ENCODE data around the gene AMZ1.
"Not testable (repeated sequence)": the region's sequence is repeated elsewhere in the genome, so short reads cannot be mapped to it uniquely, and the experiment has no call there.

Gene AMZ1

DNA sequence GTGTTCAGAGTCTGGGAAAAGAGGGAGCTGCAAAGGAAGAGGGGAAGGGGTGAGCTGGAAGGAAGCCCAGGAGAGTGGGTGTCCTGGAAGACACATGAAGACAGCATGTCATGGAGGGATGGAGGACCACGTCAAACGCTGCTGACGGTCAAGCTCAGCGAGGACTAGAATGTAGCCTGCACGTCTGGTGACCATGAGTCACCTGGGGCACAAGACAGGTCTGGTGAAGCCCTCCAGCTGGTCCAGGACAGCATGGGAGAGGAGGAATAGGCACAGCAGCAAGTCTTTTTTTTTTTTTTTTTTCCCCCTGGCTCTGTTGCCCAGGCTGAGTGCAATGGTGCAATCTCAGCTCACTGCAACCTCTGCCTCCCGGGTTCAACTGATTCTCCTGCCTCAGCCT is 19.6 kb upstream of the AMZ1 start:
- no peak for DNase-seq (ENCODE audit: low spot score)

DNA sequence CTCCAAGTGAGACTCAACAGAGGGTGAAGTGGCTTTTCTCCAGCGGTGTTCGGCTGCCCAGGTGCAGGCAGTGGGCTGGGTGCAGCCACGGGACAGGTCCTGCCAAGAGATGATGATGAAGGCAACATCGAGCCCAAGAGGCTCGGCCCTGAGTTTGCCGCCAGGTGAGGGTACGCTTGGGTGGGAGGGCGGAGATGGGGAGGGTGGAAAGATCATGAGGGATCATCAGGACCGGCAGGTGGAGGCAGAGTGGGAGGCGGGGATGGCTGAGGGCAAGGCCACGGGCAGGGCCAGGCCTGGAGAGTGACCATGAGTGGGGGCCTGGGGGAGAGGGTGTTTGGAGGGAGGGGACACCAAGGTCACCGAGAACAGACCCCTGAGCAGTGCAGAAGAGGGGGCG is 17.8 kb upstream of the AMZ1 start:
- DNase-seq (ENCODE audit: low spot score), result no peak

DNA sequence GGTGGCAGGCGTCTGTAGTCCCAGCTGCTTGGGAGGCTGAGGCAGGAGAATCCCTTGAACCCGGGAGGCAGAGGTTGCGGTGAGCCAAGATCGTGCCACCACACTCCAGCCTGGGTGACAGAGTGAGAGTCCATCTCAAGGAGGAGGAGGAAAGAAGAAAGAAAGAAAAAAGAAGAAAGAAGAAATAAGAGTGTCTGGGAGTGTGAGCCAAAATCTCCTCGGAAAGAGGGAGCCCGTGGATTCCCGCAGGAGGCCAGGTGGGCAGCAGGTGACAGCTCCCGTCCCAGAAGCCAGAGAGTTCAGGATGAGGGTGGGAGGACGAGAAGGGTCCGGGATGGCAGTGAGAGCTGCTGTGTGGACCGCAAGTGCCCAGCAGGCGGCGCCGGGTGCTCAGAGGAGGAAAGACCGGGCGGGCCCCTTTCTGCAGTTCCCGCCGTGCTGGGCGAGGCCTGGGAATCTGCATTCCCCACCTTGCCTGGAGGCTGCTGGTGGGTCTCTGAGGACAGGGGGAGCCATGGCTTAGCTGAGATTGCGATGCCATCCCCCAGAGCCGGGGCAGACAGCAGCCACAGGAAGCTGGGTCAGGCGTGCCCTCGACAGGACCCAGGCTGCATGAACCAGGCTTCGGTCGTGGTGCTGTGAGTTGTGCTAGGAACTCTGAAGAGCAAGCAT is 17.1 kb upstream of the AMZ1 start:
- peak; percentile 71 for DNase-seq (ENCODE audit: low spot score)

DNA sequence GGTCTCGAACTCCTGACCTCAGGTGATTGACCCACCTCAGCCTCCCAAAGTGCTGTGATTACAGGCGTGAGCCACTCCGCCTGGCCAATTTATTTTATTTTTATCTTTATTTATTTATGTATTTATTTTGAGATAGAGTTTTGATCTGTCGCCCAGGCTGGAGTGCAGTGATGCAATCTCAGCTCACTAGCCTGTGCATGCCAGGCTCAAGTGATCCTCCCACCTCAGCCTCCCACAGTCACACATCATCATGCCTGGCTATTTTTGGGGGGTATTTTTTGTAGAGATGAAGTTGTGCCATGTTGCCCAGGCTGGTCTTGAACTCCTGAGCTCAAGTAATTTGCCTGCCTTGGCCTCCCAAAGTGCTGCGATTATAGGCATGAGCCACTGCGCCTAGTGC is 14.8 kb upstream of the AMZ1 start:
- not testable (repeated sequence) for DNase-seq (ENCODE audit: low spot score)

DNA sequence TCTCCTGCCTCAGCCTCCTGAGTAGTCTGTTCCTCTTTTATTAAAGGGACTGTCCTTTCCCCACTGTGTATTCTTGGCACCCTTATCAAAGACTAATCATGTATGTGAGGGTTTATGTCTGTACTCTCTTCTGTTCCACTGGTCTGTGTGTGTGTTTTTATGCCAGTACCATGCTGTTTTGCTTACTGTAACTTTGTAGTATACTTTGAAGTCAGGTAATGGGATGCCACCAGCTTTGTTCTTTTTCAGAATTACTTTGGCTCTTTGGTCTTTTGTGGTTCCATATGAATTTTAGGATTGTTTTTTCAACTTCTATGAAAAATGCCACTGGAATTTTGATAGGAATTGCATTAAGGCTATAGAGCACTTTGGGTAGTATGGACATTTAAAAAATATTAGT is 14.1 kb upstream of the AMZ1 start:
- no peak for DNase-seq (ENCODE audit: low spot score)

DNA sequence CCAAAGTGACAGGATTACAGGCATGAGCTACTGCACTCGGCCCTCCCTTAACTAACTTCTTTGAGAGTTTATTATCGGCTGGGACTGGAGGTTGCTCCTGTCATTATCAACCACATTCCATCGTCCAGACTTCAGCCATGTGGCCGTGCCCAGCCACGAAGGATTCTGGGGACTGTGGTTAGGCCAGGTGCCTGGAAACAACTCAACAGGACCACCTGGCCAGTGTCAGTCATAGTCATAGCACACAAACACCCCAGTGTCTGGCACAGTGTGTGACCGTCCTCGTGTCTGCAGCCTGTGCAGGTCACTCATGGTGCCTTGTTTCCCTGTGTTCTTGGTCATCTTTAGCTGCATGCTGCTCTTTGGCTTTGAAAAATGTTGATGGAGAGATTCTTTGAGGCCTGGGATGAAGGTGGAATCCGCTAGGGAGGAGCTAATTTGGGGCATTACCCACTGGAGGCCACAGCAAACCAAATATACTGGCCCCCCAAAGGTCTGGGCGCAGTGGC is 12.7 kb upstream of the AMZ1 start:
- DNase-seq (ENCODE audit: low spot score), result no peak

DNA sequence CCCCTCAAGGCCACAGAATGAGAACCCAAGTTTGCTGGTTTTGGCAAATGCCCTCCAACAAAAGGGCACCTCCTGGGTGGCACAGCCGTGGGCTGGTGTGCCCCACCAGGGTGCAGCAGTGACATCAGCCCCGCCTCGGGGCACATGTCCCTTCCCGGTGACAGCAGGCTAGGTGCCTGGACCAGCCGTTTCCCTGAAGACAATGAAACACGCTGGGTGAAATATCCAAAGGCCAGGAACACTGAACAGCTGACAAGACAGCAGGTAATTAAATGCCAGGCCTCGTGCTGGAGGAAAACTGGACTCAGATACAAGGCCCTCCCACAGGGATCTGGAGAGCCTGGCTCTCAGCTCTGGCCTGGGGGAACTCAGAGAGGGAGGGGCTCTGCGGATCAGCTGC is 11.4 kb upstream of the AMZ1 start:
- DNase-seq (ENCODE audit: low spot score), result not testable (repeated sequence)

DNA sequence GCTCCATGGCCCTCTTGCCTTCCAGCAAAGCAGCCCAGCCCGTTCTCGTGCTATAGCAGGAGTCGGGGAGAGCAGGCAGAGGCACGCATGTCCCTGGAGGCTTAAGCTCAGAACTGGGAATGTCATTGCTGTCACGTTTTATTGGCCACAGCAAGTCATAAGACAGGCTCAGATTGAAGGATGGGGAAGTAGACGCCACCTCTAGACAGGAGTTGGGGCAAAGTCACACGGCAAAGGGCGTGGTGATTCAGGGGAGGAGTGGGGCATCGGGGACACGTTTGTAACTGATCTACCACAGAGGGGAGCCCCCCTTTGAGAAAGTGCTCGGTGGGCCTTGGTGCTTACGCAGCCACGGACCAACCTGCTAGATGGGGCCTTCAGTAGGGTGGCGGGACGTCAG is 9.5 kb upstream of the AMZ1 start:
- DNase-seq (ENCODE audit: low spot score), result not testable (repeated sequence)

DNA sequence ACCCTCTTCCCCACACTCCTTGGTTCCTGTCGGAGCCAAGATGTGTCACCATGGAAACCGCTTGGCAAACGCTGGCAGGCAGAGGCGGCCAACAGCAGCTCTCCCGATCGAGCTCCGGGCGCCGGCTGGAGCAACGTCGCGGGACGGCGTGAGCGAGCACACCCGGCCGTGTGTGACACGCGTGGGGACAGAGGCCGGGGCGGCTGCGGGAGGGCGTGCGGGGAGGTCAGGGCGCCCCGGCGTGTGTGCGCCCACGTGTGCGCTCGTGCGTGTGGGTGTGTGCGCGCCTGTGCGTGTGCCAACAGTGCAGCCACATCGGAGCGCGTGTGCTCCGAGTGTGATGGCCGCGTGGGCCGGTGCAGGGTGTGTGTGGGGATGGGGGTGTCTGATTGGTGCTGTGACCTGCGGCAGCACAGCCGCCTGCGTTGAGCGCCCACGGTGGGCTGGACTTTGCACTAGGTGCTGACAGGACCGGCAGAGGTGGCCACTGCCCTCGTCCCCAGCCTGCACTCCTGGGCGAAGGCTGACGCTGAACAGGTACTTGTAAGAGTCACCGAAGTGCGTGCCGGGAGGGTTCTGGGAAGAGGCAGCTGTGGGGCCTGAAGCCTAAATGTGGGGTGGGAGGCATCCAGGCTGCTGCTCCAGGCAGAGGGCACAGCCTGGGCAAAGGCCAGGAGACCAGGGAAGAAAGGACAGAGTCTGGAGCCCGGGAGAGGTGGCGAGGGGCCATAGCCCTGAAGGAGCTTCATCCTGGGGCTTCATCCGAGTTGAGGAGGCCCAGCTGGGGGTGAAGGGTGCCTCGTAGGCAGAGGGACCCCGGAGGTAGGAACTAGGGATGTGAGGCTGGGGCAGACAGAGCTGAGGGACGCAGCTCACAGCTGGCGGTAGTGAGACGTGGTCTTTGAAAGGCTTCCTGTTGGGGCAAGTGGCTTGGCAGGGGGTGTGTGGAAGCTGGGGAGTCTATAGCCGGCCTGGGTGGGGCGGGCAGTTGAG is 8.6 kb upstream of the AMZ1 start:
- DNase-seq (ENCODE audit: low spot score), result not testable (repeated sequence)

DNA sequence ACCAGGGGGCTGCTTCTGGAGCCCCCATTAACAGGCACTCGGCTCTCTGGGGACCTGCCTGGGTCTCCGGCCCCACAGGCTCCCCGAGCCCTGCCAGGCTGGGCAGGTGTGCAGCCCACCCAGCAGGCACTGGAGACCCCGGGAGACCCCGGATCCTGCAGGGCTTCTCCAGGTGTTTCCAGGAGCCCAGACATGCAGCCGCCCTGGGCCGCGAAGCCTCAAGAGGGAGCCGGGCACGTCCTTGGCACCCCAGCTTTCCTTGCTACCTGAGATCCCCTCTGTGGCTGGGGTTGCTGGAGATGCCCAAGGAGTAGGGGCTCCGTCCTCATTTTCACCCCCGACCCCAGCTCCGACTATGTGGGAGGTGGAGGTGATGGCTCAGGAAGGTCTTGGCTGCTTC is 7.7 kb upstream of the AMZ1 start:
- DNase-seq (ENCODE audit: low spot score), result no peak

DNA sequence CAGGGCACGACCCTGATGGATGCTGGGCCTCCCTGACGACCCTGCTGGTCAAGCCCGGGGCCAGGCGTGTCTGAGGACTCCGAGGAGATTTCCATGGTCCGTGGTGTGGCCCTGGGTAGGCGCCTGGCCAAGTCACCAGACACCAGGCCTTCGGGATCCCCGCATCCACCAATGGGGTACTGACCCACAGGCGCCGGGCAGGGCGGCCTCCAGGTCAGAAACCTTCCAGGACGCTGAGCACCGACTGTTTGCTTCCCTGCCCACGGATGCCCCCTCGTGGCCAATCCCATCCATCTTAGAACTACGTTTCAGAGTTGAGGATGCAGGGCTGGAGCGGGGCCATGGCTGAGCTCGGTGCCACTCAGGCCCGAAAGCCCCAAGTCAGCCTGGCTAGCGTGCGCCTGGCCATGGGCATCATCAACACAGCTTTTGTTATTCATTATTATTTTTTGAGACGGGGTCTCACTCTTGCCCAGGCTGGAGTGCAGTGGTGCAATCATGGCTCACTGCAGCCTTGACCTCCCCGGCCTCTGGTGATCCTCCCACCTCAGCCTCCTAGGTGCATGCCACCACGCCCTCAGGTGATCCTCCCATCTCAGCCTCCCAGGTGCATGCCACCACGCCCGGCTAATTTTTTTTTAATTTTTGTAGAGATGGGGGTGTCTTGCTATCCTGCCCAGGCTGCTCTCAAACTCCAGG is 7.1 kb upstream of the AMZ1 start:
- peak; percentile 66 for DNase-seq (ENCODE audit: low spot score)

DNA sequence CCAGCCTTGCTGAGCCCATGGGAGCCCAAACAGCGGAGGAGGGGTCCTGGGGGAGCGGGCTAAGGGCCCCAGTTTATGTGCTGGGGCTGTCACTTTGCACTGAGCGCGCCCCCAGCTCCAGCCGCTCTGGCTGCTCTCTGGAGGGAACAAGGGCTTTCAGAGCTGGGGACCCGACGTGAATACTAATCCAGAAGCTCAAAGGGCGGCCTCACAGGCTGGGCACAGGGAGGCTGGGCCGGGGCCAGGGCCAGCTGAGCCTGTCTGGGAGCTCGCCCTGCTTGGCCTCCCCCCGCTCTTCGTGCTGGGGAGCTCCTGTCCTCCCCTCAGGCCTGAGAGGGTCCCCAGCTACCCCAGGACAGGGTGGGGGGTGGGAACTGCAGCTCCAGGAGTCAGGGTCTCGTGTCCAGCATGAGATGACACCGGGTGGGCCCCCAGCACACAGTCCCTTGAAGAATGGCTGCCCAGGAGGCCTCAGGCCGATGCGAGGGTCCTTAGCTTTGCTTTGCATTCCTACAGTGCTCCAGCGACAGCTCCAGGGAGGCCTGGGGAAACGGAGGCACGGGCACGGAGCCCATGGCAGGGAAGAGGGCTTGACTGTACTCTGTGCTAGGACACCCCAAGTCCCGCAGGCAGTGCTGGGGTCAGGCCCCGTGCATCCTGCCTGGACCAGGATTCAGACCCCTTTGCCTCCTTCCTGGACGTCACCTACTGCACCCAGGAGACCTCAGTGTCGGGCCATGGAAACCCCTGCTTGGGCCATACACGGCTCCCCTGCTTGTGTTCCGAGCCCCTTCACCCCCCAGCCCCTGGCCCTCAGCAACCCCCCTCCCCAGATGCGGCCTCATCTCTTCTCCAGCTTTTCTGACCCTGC is 5.8 kb upstream of the AMZ1 start:
- no peak for DNase-seq (ENCODE audit: low spot score)

DNA sequence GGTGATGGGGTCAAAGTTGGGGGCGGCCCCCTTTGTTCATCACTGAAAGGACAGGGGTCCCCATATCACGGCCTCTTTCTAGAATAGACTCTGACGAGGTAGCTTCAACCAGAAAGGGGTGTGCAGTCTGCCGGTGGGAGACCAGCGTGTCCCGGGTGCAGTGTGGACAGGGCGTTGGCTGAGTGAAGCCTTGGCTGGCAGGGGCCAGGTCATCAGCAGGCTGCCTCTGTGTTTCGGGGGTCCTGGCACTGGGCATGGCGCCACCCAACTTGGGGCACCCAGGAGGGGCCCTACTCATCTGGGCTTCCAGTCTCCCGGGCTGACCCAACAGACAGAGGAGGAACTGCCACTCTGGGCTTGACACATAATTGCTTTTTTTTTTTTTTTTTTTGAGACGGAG is 3.5 kb upstream of the AMZ1 start:
- no peak for DNase-seq (ENCODE audit: low spot score)

DNA sequence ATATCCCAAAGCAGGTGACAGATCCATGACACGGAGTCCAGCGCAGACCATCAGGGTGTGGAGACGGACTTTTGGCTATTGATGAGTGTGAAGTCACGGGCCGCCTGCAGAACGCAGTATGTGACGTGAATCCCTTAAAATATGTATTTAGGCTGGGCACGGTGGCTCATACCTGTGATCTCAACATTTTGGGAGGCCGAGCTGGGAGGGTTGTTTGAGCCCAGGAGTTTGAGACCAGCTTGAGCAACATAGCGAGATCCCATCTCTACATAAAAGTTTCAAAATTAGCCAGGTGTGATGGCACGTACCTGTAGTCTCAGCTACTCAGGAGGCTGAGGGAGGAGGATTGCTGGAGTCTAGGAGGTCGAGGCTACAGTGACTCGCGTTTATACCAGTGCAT is 1.9 kb upstream of the AMZ1 start:
- DNase-seq (ENCODE audit: low spot score), result no peak

DNA sequence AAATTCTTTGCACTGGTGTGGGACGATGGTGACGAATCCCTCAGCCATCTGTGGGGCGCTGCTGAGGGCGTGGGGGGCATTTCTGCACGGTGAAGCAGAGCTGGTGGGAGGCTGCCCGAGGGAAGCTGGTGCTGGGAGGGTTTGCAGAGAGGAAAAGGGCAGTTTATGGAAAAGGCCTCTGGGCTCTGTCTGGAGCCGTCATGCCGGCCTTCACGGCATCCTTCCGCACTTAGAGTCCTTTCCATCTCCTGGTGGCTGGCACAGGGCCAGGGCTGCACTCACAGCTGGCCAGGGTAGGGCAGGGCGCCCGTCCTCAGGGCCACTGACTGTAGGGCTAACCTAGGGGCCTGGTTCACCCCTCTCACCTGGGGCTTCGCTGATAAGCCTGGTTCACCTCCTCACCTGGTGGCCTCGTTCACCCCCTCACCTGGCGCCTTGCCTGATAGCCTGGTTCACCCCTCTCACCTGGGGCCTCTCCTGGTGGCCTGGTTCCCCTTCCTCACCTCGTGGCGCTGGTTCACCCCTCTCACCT is 598 bp upstream of the AMZ1 start:
- no peak for DNase-seq (ENCODE audit: low spot score)

DNA sequence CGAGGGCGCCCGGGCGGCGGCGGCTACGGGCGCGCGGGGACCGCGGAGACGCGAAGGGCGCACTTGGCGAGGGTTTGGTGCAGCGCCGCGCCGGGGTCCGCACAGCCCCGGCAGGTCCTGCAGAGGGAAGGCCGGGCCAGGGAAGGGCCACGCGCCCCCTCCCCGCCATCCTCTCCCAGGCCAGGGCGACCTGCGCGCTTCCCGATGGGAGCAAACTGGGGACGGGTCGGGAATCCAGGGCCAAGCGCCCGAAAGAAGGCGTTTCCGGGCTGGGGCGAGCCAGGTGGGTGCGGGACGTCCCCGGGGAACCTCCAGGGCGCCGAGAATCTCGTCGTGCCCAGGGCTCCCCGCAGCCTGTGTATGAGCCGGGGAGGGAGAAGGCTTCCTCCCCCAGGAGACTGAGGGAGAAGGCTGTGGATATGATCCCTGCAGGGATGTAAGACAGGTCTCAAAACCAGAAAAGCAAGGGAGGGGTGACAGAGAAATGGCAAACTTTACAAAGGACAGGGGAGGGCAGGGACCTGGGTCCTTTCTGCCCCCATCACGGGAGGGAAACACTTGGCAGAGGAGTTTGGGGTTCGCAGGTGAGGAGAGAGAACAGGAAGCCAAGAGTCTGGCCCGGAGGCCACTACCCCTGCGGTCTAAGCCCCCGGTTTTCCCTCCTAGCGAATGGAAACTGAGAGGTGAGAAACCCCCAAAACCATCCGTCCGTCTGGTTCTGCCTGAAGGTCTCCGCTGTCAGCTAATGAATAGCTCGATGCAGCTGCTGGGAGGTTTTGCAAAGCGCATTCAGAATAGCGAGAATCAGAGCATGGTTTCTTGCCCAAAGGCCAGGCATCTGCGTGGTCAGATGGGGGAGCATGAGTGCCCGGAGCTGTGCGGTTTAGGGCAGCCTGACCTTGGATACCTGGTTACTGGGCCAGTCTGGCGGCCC is 674 bp downstream of the AMZ1 start:
- no peak for DNase-seq (ENCODE audit: low spot score)

DNA sequence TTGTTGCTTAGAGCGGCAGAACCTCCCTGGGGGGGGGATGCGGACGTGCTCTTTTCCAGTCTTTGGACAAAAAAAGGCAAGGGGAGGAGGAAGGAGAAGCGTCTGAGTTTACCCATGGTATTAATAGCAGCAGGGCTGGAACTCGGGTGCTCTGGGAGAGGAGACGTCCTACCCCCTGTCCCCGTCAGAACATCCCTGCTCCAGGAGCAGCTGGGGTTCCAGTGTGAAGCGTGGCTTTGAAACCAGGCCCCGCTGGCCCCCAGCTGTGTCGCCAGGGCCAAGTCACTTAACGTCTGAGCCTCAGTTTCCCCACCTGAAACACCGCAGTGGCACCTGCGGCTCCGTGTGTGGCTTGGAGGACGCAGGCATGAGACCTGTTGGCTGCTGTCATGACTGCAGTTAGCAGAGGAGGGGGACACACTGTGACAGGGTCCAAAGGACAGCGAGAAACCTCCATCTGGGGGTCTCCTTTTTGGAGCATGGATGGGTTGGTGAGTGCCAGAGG is 1.4 kb downstream of the AMZ1 start:
- no peak for DNase-seq (ENCODE audit: low spot score)

DNA sequence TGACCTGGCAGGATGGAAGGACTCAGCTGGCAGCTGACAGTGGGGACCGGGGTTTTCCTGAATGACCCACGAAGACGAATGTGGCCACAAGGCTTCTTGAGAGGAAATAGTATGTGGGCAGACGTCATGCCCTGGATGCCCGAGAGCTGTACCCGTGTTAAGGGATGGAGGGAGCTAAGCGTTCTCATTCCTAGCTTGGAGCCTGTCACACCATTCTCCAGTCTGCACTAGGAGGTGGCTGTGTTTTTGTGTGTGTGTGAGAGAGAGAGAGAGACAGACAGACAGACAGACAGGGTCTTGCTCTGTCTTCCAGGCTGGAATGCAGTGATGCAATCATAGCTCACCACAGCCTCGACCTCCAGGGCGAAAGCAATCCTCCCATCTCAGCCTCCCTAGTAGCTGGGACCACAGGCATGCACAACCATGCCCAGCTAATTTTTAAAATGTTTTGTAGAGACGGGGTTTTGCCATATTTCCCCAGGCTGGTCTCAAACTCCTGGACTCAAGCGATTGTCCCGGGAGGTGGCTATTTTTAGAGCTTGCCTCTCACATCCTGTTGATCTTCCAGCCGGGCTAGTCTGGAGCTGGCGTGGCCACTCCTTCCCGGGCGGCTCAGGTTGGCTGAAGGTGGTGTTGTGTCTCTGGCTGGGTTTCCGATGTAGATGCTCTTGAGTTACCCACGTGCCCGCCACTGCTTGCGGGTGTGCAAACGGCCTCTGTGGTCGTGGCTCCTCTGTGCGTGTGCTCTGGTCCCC is 2.1 kb downstream of the AMZ1 start:
- DNase-seq (ENCODE audit: low spot score), result no peak

DNA sequence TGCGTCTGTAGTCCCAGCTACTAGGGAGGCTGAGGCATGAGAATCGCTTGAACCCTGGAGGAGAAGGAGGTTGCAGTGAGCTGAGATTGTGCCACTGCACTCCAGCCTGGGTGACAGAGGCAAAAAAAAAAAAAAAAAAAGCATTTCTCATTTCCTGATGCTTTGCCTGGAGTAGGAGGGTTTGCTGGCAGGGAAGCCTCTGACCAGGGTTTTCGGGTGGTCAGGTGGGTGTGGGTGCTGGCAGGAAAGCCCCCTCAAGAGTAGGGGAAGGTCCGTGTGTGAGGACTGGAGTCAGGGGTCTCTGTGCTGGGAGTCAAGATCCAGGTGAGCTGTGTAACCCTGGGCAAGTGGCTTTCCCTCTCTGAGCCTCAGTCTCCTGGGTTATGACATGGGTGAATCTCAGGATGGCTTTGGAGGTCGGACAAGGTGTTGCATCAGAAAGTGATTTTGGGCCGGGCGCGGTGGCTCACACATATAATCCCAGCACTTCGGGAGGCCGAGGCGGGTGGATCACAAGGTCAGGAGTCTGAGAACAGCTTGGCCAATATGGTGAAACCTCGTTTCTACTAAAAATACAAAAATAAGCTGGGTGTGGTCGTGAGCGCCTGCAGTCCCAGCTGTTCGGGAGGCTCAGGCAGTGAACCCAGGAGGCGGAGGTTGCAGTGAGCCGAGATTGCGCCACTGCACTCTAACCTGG is 3.2 kb downstream of the AMZ1 start:
- DNase-seq (ENCODE audit: low spot score), result no peak
